Measurements from ENCODE around the gene ANKRD65. TPM values are rescaled to one million over a fixed set of nuclear protein-coding genes. Genes with fewer than 3 reads are reported as not detected.
A peak's percentile ranks its signal among the peaks of the same experiment; 100 is the strongest.

The ANKRD65 gene
- total and polyA plus RNA-seq, 3 donors from 2014 or later: 10.0 to 14.7 (median 10.4) TPM

DNA sequence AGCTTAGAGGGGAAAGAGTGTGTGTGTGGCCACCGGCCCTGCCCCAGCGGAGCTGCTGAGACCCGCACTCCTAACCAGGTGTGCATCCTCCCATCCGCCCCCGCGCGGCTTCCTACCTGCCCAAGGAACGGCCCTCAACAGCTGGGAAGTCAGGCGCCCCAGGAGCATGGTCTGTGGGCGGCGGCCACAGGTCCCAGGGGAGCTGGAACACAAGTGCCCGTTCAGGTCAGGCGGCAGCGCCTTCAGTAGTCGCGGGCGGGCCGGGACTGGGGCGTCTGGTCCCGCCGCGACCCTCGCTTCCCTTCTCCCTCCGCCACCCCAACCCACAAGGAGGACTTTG lies 46.5 kb downstream of the ANKRD65 start:
- Histone ChIP-seq H3K4me3 (peak overlapping the region; percentile 91 to 100), H3K27me3 (no peaks in the 10 kb centered on the region), H3K9me3 (no peaks in the 10 kb centered on the region), H3K4me1 (peaks cover 28% of the 10 kb centered on the region), H3K36me3 (ENCODE audit: low read depth, missing control alignments) (no peaks in the 10 kb centered on the region), H3K27ac (peak overlapping the region; percentile 82 to 93)
- no peak for DNase-seq
- no peak for TF ChIP-seq POLR2A (IDR thresholded peaks at IDR 0.05)
- TF ChIP-seq, protein P1, sequence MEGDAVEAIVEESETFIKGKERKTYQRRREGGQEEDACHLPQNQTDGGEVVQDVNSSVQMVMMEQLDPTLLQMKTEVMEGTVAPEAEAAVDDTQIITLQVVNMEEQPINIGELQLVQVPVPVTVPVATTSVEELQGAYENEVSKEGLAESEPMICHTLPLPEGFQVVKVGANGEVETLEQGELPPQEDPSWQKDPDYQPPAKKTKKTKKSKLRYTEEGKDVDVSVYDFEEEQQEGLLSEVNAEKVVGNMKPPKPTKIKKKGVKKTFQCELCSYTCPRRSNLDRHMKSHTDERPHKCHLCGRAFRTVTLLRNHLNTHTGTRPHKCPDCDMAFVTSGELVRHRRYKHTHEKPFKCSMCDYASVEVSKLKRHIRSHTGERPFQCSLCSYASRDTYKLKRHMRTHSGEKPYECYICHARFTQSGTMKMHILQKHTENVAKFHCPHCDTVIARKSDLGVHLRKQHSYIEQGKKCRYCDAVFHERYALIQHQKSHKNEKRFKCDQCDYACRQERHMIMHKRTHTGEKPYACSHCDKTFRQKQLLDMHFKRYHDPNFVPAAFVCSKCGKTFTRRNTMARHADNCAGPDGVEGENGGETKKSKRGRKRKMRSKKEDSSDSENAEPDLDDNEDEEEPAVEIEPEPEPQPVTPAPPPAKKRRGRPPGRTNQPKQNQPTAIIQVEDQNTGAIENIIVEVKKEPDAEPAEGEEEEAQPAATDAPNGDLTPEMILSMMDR (IDR thresholded peaks at IDR 0.05): no peak
- WGBS, 2 donors: 0 to 1% methylated on average over 10 to 24 of the region's 24 CpGs
- intact Hi-C loops (cut with DNase I; ENCODE audit: low total_unique reads): no loop called here

DNA sequence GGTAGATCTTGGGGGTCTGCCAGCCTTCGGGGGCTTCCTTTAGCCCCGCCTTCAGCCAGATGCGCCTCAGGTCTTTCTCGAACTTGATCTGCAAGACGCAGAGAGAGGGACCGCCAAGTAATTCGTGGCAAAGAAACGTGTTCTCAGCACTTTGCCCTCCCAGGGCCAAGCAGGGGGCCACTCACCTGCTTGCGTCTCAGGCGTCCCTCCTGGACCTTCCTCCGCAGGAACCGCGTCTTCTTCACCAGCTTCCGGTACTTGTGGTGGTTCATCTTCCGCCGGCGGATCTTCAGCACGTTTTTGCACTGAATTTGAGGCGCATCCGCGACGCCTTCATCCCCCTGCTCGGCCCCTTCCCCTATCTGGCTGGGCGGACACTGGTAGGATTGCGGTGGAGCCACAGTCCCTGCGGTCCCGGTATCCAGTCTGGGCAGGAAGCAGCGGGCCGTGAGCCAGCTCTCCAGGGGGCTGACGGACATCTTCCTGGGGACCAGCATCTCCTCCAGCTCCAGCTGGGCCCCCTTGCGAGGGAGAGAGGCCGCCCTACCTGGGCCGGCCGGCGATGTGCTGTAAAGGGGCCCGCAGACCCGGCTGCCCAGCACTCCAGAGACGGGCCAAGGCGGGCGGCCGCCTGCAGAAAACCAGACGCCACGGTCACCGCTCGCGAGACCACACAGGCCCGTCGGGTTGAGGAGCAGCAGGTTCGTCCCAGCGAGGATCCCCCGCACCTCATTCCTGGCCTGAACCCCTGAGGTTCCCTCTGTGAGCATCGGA lies 47.1 kb downstream of the ANKRD65 start:
- DNase-seq: no peak
- no peaks in the 10 kb centered on the region for H3K9me3 ChIP-seq
- peak overlapping the region; percentile 7 to 82 for H3K27ac ChIP-seq
- peak overlapping the region; percentile 91 to 100 for H3K4me3 ChIP-seq
- no peaks in the 10 kb centered on the region for H3K36me3 ChIP-seq (ENCODE audit: low read depth, missing control alignments)
- no peaks in the 10 kb centered on the region for H3K27me3 ChIP-seq
- intact Hi-C loops (cut with DNase I; ENCODE audit: low total_unique reads): no loop called here
- no peak for TF ChIP-seq POLR2A (IDR thresholded peaks at IDR 0.05)
- TF ChIP-seq, protein P1 (IDR thresholded peaks at IDR 0.05): no peak
- H3K4me1 ChIP-seq: peaks cover 28% of the 10 kb centered on the region
- 39 to 63% methylated on average over 33 to 52 of the region's 52 CpGs for WGBS, 2 donors

DNA sequence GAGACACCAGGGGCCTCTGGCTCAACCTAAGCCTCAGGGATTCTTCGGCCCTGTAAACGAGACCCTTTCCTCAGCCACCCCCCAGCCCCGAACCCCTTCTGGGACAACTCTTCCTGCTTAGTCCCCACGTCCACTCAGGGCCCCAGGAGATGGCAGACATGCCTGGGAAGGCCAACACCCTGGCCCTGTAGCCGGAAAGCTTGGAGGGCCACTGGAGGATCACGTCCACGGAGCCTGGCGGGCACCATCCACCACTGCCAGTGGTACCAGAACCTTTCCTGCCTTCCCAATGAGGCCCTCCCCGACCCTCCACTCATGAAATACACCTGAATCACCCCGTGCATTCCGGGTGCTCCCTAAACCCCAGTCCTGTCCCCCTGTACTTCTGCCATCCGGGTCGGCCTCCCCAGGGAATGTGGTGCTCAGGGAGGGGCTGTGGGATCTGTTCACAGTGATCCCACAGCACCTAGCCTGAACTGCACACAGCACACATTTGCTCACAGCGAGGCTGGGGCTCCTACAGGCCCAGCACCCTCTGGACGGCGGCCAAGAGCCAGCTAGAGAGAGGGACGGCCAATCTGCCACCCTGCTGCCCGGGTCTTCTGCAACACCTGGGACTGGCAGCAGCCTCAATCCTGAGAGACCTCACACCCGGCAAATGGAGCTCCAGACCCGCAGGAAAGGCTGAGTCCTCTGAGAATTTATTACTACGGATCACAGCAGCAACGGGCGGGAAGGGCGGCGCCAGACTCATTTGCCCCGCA lies 47.8 kb downstream of the ANKRD65 start:
- WGBS, 2 donors: 70 to 74% methylated on average over 25 to 26 of the region's 26 CpGs
- H3K4me1 ChIP-seq: peaks cover 28% of the 10 kb centered on the region
- intact Hi-C loops (cut with DNase I; ENCODE audit: low total_unique reads): no loop called here
- H3K9me3 ChIP-seq: no peaks in the 10 kb centered on the region
- no peaks in the 10 kb centered on the region for H3K36me3 ChIP-seq (ENCODE audit: low read depth, missing control alignments)
- no peak overlapping the region for H3K27ac ChIP-seq
- no peak for DNase-seq
- peak overlapping the region in 1 of 2 donors; percentile 91 for H3K4me3 ChIP-seq
- TF ChIP-seq, protein P1 (IDR thresholded peaks at IDR 0.05): no peak
- TF ChIP-seq POLR2A (IDR thresholded peaks at IDR 0.05): no peak
- H3K27me3 ChIP-seq: no peaks in the 10 kb centered on the region

DNA sequence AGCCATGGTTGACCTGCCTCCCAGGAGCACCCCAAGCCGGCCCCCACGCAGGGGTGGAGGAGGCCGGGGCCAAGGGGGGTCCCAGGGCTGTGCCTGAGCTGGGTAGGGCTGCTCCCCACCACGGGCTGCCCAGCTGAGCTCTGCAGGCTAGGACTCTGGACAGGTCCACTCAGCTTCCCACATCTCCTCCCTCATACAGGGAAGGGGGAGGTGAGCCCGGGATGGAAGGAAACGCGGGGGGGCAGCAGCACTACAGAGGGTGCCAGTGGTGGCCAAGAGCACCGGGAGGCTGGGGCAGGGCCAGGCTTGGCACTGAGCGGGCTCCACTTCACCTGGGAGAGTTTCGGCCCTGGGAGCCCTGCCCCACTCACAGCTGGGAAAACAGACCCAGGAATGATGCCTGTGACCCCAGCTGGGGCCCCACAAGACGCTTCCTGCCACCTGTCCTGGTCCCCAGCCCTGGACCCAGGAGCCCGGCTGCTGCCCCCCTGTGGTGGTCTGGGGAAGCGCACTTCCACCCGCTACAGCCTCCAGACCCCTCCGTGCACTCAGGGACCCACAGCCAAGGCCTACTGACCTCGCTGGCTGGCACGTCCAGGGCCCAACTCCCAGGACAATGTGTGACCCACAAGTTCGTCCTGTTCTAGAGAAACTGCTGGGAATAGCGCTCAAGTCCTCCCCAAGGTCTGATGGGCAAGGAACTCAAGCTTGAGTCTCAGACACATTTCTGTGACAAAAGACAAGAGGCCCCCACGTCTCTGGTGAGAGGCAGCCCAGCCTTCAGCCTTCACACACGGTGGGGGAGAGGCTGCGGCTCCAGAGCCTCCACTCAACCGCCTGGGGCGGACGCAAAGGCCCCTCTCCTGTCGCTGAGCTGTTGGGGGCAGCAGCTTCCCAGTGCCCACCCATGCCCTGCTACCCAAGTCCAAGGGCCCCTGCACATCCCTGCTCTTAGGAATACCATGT lies 49.0 kb downstream of the ANKRD65 start:
- H3K27ac ChIP-seq: no peak overlapping the region
- WGBS, 2 donors: 45 to 51% methylated on average over 11 to 26 of the region's 26 CpGs
- peak; percentile 72 for DNase-seq

More for the DNA sequence above, 49.0 kb downstream of the ANKRD65 start:
- Histone ChIP-seq H3K4me3 (no peak overlapping the region), H3K36me3 (ENCODE audit: low read depth, missing control alignments) (no peaks in the 10 kb centered on the region), H3K9me3 (no peaks in the 10 kb centered on the region), H3K4me1 (peaks cover 28% of the 10 kb centered on the region), H3K27me3 (no peaks in the 10 kb centered on the region)
- TF ChIP-seq, protein P1 (IDR thresholded peaks at IDR 0.05): peak; percentile 76 to 98 (median 83)
- no peak for TF ChIP-seq POLR2A (IDR thresholded peaks at IDR 0.05)
- intact Hi-C loops (cut with DNase I; ENCODE audit: low total_unique reads): no loop called here
